PC-9 (cell line): Measurements from ENCODE around the gene ARHGEF37.

Source experiments
- EZH2 ChIP-seq: fragments of 200-600 bp; sonication (generic); IDR thresholded peaks from 2 replicates; pipeline ENCODE4 v1.8.0; 2017; ENCODE audit warnings: antibody characterized with exemption, low read depth
- TF ChIP-seq, protein P1 (sequence below): fragments of 200-600 bp; sonication (generic); conservative IDR thresholded peaks from 2 replicates; pipeline ENCODE4 v1.6.1; 2017; ENCODE audit warnings: mixed run types, antibody characterized with exemption, mild to moderate bottlenecking, moderate library complexity

DNA sequence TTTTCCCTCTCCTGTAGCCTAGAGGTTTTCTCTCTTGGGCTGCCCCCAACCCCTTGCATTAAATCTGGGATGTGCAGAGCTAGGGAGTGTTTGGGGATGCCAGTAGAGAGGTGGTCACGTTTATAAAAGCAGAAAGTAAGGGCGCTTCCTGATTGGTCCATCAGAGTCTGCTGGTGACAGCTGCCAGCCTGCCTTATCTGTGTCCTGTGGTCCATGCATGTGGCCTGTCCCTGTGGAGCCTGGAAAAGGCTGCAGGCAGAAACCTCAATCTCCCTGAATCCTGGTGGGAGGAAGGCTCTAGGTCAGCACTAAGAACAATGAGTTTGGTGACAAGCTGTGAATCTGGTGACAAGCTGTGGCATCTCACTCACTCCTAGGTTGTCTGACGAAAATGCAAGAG, 42.2 kb downstream of the ARHGEF37 start:
- no peak for TF ChIP-seq EZH2
- TF ChIP-seq, protein P1, sequence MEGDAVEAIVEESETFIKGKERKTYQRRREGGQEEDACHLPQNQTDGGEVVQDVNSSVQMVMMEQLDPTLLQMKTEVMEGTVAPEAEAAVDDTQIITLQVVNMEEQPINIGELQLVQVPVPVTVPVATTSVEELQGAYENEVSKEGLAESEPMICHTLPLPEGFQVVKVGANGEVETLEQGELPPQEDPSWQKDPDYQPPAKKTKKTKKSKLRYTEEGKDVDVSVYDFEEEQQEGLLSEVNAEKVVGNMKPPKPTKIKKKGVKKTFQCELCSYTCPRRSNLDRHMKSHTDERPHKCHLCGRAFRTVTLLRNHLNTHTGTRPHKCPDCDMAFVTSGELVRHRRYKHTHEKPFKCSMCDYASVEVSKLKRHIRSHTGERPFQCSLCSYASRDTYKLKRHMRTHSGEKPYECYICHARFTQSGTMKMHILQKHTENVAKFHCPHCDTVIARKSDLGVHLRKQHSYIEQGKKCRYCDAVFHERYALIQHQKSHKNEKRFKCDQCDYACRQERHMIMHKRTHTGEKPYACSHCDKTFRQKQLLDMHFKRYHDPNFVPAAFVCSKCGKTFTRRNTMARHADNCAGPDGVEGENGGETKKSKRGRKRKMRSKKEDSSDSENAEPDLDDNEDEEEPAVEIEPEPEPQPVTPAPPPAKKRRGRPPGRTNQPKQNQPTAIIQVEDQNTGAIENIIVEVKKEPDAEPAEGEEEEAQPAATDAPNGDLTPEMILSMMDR = no peak
